ENCODE measurements around the gene STT3B. TPM values are rescaled to one million over a fixed set of nuclear protein-coding genes. Genes with fewer than 3 reads are reported as not detected.
A peak's percentile ranks its signal among the peaks of the same experiment; 100 is the strongest.

The STT3B gene
- total RNA-seq, 2 experiments from 2014 or later: 115 to 117 TPM

GRCh38 chr3:31664031-31664430 lies 131.3 kb downstream of the STT3B start:
- DNase-seq: no peak
- CTCF ChIA-PET: no interaction called here
- Mint-ChIP-seq H3K4me1 (ENCODE audit: low read depth) (peaks cover 5% of the 10 kb centered on the region), H3K27ac (no peak overlapping the region), H3K4me3 (no peak overlapping the region), H3K36me3 (peaks cover 4% of the 10 kb centered on the region), H3K9me3 (peaks cover 20% of the 10 kb centered on the region), H3K27me3 (no peaks in the 10 kb centered on the region)
- intact Hi-C loops (cut with micrococcal nuclease): no loop called here
- POLR2A ChIA-PET: no interaction called here

GRCh38 chr3:31667582-31667981 lies 134.9 kb downstream of the STT3B start:
- POLR2A ChIA-PET: no interaction called here
- peaks cover 3% of the 10 kb centered on the region for H3K9me3 Mint-ChIP-seq

GRCh38 chr3:31668242-31668641 lies 135.5 kb downstream of the STT3B start:
- no peaks in the 10 kb centered on the region for H3K9me3 Mint-ChIP-seq
- POLR2A ChIA-PET: interaction anchor here (0.6 kb wide), 1 partner anchor 1789 kb away, joined by 3 read pairs; no protein-coding TSS in a partner anchor
- peaks cover 5% of the 10 kb centered on the region for H3K4me1 Mint-ChIP-seq (ENCODE audit: low read depth)
- no peaks in the 10 kb centered on the region for H3K27me3 Mint-ChIP-seq
- CTCF ChIA-PET: no interaction called here
- H3K4me3 Mint-ChIP-seq: no peak overlapping the region
- peaks cover 2% of the 10 kb centered on the region for H3K36me3 Mint-ChIP-seq
- intact Hi-C loops (cut with micrococcal nuclease): no loop called here
- peak overlapping the region; percentile 24 for H3K27ac Mint-ChIP-seq
- DNase-seq: no peak

More at GRCh38 chr3:31667582-31667981, 134.9 kb downstream of the STT3B start:
- intact Hi-C loops (cut with micrococcal nuclease): no loop called here
- H3K36me3 Mint-ChIP-seq: peaks cover 2% of the 10 kb centered on the region
- DNase-seq: no peak
- no peak overlapping the region for H3K27ac Mint-ChIP-seq
- H3K4me3 Mint-ChIP-seq: no peak overlapping the region
- H3K27me3 Mint-ChIP-seq: no peaks in the 10 kb centered on the region
- peaks cover 5% of the 10 kb centered on the region for H3K4me1 Mint-ChIP-seq (ENCODE audit: low read depth)
- CTCF ChIA-PET: no interaction called here

GRCh38 chr3:31670136-31670535 lies 137.4 kb downstream of the STT3B start:
- CTCF ChIA-PET: interaction anchor here (1.1 kb wide), 1 partner anchor 23 kb away, joined by 3 read pairs; no protein-coding TSS in a partner anchor
- Mint-ChIP-seq H3K4me1 (ENCODE audit: low read depth) (peaks cover 5% of the 10 kb centered on the region), H3K4me3 (no peak overlapping the region), H3K27ac (no peak overlapping the region), H3K27me3 (no peaks in the 10 kb centered on the region), H3K9me3 (no peaks in the 10 kb centered on the region), H3K36me3 (no peaks in the 10 kb centered on the region)
- intact Hi-C loops (cut with micrococcal nuclease): no loop called here
- no peak for DNase-seq
- POLR2A ChIA-PET: no interaction called here

GRCh38 chr3:31670722-31671121 lies 138.0 kb downstream of the STT3B start:
- POLR2A ChIA-PET: no interaction called here
- Mint-ChIP-seq H3K27me3 (no peaks in the 10 kb centered on the region), H3K4me3 (no peak overlapping the region), H3K9me3 (no peaks in the 10 kb centered on the region), H3K4me1 (ENCODE audit: low read depth) (peaks cover 5% of the 10 kb centered on the region), H3K36me3 (no peaks in the 10 kb centered on the region), H3K27ac (no peak overlapping the region)
- intact Hi-C loops (cut with micrococcal nuclease): no loop called here
- CTCF ChIA-PET: no interaction called here
- no peak for DNase-seq

- Mint-ChIP-seq H3K4me3 (no peak overlapping the region), H3K4me1 (ENCODE audit: low read depth) (peaks cover 5% of the 10 kb centered on the region), H3K36me3 (no peaks in the 10 kb centered on the region), H3K9me3 (no peaks in the 10 kb centered on the region), H3K27ac (no peak overlapping the region), H3K27me3 (no peaks in the 10 kb centered on the region)
- intact Hi-C loops (cut with micrococcal nuclease): no loop called here
- CTCF ChIA-PET: interaction anchor here (0.5 to 0.8 kb wide), 2 partner anchors 11 to 255 kb away, joined by 3 read pairs; no protein-coding TSS in a partner anchor
- no peak for DNase-seq
- POLR2A ChIA-PET: no interaction called here
Observed at GRCh38 chr3:31671451-31671850, 138.7 kb downstream of the STT3B start.

GRCh38 chr3:31671976-31672375 lies 139.3 kb downstream of the STT3B start:
- no peaks in the 10 kb centered on the region for H3K9me3 Mint-ChIP-seq

GRCh38 chr3:31673950-31674349 lies 141.2 kb downstream of the STT3B start:
- POLR2A ChIA-PET: no interaction called here
- Mint-ChIP-seq H3K36me3 (no peaks in the 10 kb centered on the region), H3K4me3 (no peak overlapping the region), H3K4me1 (ENCODE audit: low read depth) (peaks cover under 1% of the 10 kb centered on the region), H3K27me3 (no peaks in the 10 kb centered on the region), H3K9me3 (no peaks in the 10 kb centered on the region), H3K27ac (no peak overlapping the region)
- intact Hi-C loops (cut with micrococcal nuclease): no loop called here
- no peak for DNase-seq
- CTCF ChIA-PET: no interaction called here

More at GRCh38 chr3:31671976-31672375, 139.3 kb downstream of the STT3B start:
- intact Hi-C loops (cut with micrococcal nuclease): no loop called here
- CTCF ChIA-PET: interaction anchor here (0.5 to 0.8 kb wide), 2 partner anchors 10 to 256 kb away, joined by 3 read pairs; no protein-coding TSS in a partner anchor
- POLR2A ChIA-PET: no interaction called here
- H3K36me3 Mint-ChIP-seq: no peaks in the 10 kb centered on the region
- DNase-seq: no peak
- peaks cover 5% of the 10 kb centered on the region for H3K4me1 Mint-ChIP-seq (ENCODE audit: low read depth)
- H3K27me3 Mint-ChIP-seq: no peaks in the 10 kb centered on the region
- H3K27ac Mint-ChIP-seq: no peak overlapping the region
- no peak overlapping the region for H3K4me3 Mint-ChIP-seq

- intact Hi-C loops (cut with micrococcal nuclease): no loop called here
- POLR2A ChIA-PET: no interaction called here
Observed at GRCh38 chr3:31676556-31676955, 143.8 kb downstream of the STT3B start.

GRCh38 chr3:31680072-31680870 lies 147.5 kb downstream of the STT3B start:
- ChIA-PET CTCF (no interaction called here), POLR2A (no interaction called here)
- intact Hi-C loops (cut with micrococcal nuclease): no loop called here
- Mint-ChIP-seq H3K4me1 (ENCODE audit: low read depth) (no peaks in the 10 kb centered on the region), H3K27ac (no peak overlapping the region), H3K4me3 (no peak overlapping the region), H3K27me3 (no peaks in the 10 kb centered on the region), H3K36me3 (no peaks in the 10 kb centered on the region), H3K9me3 (no peaks in the 10 kb centered on the region)
- DNase-seq: no peak

More at GRCh38 chr3:31676556-31676955, 143.8 kb downstream of the STT3B start:
- CTCF ChIA-PET: no interaction called here
- no peak overlapping the region for H3K4me3 Mint-ChIP-seq
- DNase-seq: no peak
- H3K27ac Mint-ChIP-seq: no peak overlapping the region
- H3K4me1 Mint-ChIP-seq (ENCODE audit: low read depth): no peaks in the 10 kb centered on the region
- H3K27me3 Mint-ChIP-seq: no peaks in the 10 kb centered on the region
- H3K36me3 Mint-ChIP-seq: no peaks in the 10 kb centered on the region
- no peaks in the 10 kb centered on the region for H3K9me3 Mint-ChIP-seq

All from activated CD4-positive, alpha-beta memory T cell treated with anti-CD3 and anti-CD28 coated beads for 36 hours (primary cell).